OCI-LY3 (cell line): ENCODE results near the gene RFC5.

Experiments used
- CTCF ChIP-seq: fragments of 200-600, 300-600 bp; sonication (generic); IDR thresholded peaks from 2 replicates; pipeline ENCODE4 v1.5.1; 2014; ENCODE audit warnings: antibody characterized with exemption, low read length, low read depth
- EZH2phosphoT487 ChIP-seq: fragments of 200-600 bp; shearing (Covaris generic); IDR thresholded peaks from 2 replicates; pipeline ENCODE4 v1.6.1; 2018; ENCODE audit warnings: antibody characterized with exemption, mixed run types, low read depth

GRCh38 chr12:117994551-117995438 is 21.7 kb upstream of the RFC5 start:
- TF ChIP-seq EZH2phosphoT487 (no peak), CTCF (no peak)
